PFSK-1 (cell line): ENCODE data around the gene CD44.

Experiments
- FOXP2 ChIP-seq: optimal IDR thresholded peaks from 2 replicates; pipeline ENCODE3; 2011; ENCODE audit warnings: borderline replicate concordance, control low read depth, inconsistent platforms; ENCODE audit not compliant: insufficient read depth; ENCODE audit errors: extremely low read length, extremely low read depth
- POLR2AphosphoS5 ChIP-seq: IDR thresholded peaks from 2 replicates; pipeline ENCODE4 v1.6.1; 2012; ENCODE audit warnings: low read depth, mild to moderate bottlenecking, control low read depth, low read length, moderate library complexity
- SIN3A ChIP-seq: IDR thresholded peaks from 2 replicates; pipeline ENCODE4 v1.6.1; 2012; ENCODE audit warnings: mild to moderate bottlenecking, low read length, moderate library complexity, borderline replicate concordance; ENCODE audit not compliant: insufficient read depth
- TAF1 ChIP-seq: IDR thresholded peaks from 2 replicates; pipeline ENCODE4 v1.6.1; 2012; ENCODE audit warnings: low read length, control low read depth, borderline replicate concordance; ENCODE audit not compliant: insufficient read depth
- TF ChIP-seq, protein P1 (sequence below), 2 experiments: IDR thresholded peaks; 2 replicates each; pipeline versions ENCODE4 v1.6.1 to v1.8.0; 2011 to 2012; ENCODE audit warnings: low read depth in 2 of 2, low read length in 2 of 2, control low read depth in 1 of 2, inconsistent platforms in 1 of 2, mild to moderate bottlenecking in 1 of 2, moderate library complexity in 1 of 2; ENCODE audit not compliant: insufficient read depth in 1 of 2

CD44 gene

DNA sequence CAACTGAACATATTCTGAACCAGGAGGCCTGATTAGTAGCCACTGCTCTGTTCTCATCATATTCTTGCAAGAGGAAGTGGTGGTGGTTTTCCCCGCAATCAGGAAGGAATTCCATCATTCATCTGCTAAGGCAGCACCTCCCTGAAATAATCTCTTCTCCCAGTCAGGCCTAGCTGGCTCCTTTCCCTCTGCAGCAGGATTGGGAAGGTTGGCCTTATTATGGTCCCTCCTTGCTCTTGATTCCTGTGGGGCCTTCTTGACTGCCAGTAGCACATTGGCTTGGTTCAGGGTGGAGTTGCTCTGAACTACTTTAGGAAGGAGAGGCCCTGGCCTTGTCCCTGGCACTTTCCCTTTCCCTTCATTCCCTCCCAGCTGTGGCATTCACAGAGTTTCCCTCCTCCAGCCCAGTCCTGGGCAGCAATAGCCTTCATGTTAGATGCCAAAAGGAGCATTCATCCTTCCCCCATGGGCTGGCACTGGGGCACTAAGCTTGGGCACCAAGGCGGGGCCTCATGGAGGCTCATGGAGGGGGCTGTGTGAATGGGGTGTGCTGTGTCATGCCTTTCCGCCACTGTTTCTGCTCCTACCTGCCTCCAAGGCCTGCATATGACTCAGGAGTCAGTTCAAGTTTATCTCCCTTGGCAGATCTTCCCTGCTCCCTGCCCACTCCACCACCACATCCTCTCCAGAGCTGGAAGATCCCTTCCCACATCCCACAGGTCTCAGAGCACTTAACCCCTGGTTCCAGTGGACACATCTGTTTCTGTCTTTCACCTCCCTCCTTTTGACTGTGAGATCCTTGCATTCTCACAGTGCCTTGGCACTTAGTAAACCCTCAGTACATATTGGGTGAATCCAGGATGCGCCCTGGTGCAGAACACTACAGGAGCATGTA lies 27.6 kb upstream of the CD44 start:
- TF ChIP-seq FOXP2 (no peak), SIN3A (no peak), TAF1 (no peak), POLR2AphosphoS5 (no peak)
- TF ChIP-seq, protein P1, sequence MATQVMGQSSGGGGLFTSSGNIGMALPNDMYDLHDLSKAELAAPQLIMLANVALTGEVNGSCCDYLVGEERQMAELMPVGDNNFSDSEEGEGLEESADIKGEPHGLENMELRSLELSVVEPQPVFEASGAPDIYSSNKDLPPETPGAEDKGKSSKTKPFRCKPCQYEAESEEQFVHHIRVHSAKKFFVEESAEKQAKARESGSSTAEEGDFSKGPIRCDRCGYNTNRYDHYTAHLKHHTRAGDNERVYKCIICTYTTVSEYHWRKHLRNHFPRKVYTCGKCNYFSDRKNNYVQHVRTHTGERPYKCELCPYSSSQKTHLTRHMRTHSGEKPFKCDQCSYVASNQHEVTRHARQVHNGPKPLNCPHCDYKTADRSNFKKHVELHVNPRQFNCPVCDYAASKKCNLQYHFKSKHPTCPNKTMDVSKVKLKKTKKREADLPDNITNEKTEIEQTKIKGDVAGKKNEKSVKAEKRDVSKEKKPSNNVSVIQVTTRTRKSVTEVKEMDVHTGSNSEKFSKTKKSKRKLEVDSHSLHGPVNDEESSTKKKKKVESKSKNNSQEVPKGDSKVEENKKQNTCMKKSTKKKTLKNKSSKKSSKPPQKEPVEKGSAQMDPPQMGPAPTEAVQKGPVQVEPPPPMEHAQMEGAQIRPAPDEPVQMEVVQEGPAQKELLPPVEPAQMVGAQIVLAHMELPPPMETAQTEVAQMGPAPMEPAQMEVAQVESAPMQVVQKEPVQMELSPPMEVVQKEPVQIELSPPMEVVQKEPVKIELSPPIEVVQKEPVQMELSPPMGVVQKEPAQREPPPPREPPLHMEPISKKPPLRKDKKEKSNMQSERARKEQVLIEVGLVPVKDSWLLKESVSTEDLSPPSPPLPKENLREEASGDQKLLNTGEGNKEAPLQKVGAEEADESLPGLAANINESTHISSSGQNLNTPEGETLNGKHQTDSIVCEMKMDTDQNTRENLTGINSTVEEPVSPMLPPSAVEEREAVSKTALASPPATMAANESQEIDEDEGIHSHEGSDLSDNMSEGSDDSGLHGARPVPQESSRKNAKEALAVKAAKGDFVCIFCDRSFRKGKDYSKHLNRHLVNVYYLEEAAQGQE (IDR thresholded peaks at IDR 0.05; ENCODE audit: insufficient read depth in 1 of 2, low read depth in 2 of 2, low read length in 2 of 2) = no peak

DNA sequence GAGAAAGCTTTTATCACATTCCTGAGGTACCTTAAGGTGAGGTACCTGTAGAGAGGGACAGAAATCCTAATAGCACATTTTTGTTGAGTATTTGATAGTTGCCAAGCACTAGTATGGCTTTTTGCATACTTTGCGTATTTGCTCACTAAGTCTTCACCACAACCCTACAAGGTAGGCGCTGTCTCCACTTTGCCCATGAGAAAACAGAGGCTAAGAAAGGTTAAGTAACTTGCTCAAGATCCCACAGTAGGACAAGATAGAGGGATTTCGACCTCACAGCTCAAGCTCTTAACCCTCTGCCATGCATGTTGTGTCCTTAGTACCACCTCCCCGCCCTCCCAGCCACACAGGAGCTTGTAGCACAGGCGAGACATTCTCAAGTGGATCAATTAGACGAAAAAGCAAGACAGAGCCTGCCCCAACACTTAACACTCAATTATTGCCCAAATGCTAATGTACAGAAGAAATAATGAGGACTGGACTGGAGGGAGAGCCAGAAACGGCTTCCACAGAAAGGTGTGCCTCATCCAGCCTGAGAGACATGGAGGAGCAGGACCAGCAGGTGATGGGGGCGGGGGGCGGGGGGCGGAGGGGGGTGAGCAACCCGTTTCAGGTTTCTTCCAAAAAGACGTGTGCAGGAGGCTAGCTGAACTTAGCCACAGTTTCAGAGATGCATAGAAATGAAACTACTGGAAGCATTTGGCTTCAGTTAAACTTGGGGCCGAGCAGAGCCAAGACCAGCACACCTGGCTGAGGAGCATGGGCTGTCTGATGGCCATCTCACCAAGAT lies 26.7 kb upstream of the CD44 start:
- TF ChIP-seq SIN3A (no peak), POLR2AphosphoS5 (no peak), TAF1 (peak; percentile 33; the same call in 1 of the 2 replicates)

DNA sequence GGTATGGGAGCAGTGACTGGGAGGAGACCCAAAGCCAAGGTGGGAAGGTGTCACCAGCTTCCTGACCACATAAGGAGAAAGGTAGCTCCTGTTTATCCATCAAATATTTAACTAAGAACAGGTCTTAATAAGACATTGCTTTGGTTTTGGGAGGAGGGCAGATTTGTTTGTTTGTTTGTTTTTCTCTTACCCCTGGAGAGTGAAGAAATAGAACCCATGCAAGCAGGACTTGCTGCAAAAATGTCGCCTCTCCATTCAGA lies 26.2 kb upstream of the CD44 start:
- TF ChIP-seq POLR2AphosphoS5 (no peak), TAF1 (no peak), FOXP2 (no peak), SIN3A (no peak)
- TF ChIP-seq, protein P1 (IDR thresholded peaks at IDR 0.05; ENCODE audit: insufficient read depth in 1 of 2, low read depth in 2 of 2, low read length in 2 of 2) = no peak

DNA sequence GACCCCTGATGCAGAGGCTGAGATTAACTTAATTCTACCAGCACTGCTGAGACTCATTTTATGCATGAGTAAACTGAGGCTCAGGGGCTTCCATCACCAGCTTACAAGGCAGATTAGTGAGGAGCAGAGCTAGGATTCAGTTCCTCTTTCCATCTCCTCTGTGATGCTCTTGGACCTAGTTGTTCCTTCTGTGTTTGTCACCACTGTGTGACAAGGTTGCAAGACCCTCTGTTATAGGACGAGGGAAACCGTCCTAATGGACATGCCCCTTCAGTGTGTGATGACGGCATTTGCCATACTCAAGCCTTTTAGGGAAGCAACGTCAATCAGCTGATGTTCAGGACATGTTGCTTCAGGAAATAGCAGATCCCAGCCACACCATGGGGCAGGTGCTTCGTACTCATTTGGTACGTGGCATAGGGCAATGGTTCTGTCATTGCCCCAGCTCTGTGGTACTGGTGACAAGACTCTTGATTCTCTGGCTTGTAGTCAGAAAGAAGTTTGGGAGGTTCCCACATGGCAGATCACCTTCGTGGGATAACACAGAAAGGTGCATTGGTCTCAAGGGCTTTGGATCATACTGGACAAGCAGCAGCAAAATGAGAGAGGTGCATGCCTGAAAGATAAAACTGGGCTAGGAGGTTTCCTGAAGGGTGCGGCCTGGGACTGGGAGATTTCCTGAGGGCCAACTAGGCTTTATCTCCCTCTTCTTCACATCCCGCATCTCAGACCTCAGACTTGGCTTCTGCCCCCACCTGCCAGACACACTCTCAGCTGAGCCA lies 23.9 kb upstream of the CD44 start:
- TF ChIP-seq POLR2AphosphoS5 (no peak), TAF1 (no peak), FOXP2 (no peak), SIN3A (no peak)
- TF ChIP-seq, protein P1 (IDR thresholded peaks at IDR 0.05; ENCODE audit: insufficient read depth in 1 of 2, low read depth in 2 of 2, low read length in 2 of 2) = no peak

DNA sequence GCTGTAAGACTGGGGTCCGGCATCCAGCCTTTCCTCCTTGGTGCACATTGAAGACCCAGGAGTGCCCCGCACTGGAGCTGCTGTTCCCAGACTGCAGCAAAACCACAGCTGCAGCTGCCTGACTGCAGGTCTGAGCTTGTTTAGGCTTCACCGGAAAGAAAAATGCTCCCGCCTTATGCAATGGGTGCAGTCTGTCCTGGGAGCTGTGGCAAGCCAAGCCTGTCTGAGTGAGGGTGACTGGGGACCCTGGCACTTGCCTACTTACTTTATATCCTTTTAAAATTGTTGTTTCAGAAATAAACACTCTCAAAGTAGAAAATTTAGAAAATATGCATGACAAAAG lies 23.3 kb upstream of the CD44 start:
- no peak for TF ChIP-seq POLR2AphosphoS5
- TF ChIP-seq SIN3A = no peak
- TF ChIP-seq FOXP2 = no peak
